ENCODE data around the gene PAGE2. TPM values are rescaled to one million over a fixed set of nuclear protein-coding genes. Genes with fewer than 3 reads are reported as not detected.
"Not testable (repeated sequence)": the region's sequence is repeated elsewhere in the genome, so short reads cannot be mapped to it uniquely, and the experiment has no call there.

PAGE2 gene
- total and polyA plus RNA-seq, 12 donors, result not detected

DNA sequence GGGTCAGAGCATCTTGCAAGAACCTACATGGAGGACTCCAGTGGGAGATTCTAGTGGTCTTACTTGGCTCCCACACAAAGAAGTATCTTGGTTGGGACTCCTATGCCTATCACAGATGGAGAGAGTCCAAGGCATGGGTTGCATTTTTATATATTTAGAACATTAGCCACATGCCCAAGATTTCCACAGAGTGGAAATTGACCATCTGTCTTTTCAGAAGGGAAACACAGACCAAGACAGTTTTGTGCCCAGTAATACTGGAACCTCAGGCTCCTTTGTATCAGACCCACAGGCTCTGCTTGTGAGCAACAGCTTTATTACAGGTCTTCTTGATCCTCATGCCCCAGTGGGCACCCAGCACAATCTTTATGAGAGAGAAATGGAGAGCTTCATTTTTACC lies 43.6 kb downstream of the PAGE2 start:
- no peaks in the 10 kb centered on the region for H3K4me1 ChIP-seq
- H3K36me3 ChIP-seq, result no peaks in the 10 kb centered on the region
- H3K27ac ChIP-seq, result no peak overlapping the region
- H3K4me3 ChIP-seq, result no peak overlapping the region
- no peak for DNase-seq
- TF ChIP-seq, protein P1, sequence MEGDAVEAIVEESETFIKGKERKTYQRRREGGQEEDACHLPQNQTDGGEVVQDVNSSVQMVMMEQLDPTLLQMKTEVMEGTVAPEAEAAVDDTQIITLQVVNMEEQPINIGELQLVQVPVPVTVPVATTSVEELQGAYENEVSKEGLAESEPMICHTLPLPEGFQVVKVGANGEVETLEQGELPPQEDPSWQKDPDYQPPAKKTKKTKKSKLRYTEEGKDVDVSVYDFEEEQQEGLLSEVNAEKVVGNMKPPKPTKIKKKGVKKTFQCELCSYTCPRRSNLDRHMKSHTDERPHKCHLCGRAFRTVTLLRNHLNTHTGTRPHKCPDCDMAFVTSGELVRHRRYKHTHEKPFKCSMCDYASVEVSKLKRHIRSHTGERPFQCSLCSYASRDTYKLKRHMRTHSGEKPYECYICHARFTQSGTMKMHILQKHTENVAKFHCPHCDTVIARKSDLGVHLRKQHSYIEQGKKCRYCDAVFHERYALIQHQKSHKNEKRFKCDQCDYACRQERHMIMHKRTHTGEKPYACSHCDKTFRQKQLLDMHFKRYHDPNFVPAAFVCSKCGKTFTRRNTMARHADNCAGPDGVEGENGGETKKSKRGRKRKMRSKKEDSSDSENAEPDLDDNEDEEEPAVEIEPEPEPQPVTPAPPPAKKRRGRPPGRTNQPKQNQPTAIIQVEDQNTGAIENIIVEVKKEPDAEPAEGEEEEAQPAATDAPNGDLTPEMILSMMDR (IDR thresholded peaks at IDR 0.05), result no peak
- peaks cover 0 to 30% (median 0%) of the 10 kb centered on the region in 7 donors for H3K27me3 ChIP-seq
- ATAC-seq, result no peak
- H3K9me3 ChIP-seq, result no peaks in the 10 kb centered on the region
- intact Hi-C loops (cut with DNase I), result loop anchor here in 5 of 10 donors (10.0 kb wide), 5 partner anchors 192 to 1112 kb away; partner anchors contain the start of gene RRAGB (in 1 of the 5)

DNA sequence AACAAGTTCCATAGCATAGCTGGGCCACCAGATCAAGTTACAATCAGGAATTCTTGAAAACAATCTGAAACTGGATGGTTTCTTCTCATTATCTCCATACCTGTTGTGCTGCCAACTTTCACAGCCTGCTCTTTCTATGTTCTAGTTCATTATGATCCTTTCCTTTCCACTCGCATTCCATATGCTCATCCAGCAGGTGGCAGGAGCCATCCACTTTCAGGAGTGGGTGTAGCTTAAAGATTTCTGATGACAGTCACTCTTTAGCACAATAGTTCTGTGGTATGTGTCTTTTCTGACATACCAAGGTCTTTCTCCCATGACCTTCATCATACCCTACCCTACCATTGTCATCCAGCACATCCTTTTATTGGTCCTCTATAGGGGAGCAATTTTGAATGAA lies 46.4 kb downstream of the PAGE2 start:
- Histone ChIP-seq H3K4me1 (no peaks in the 10 kb centered on the region), H3K27ac (no peak overlapping the region), H3K9me3 (no peaks in the 10 kb centered on the region), H3K27me3 (peaks cover 0 to 24% (median 0%) of the 10 kb centered on the region in 7 donors), H3K36me3 (no peaks in the 10 kb centered on the region), H3K4me3 (no peak overlapping the region)
- peak; percentile 9 to 11 for DNase-seq
- WGBS, 2 donors, result 6 to 7% methylated on average over 1 of the region's 1 CpG
- ATAC-seq, result peak in 6 of 8 donors; percentile 46 to 74 (median 67)
- intact Hi-C loops (cut with DNase I), result loop anchor here in 8 of 10 donors (2.0 to 10.0 kb wide), 9 partner anchors 26 to 1110 kb away; partner anchors contain the start of gene RRAGB (in 1 of the 8)
- TF ChIP-seq, protein P1 (IDR thresholded peaks at IDR 0.05), result peak; percentile 30 to 67 (median 53)

GRCh38 chrX:55140800-55141199 lies 52.0 kb downstream of the PAGE2 start:
- peaks cover 0 to 17% (median 0%) of the 10 kb centered on the region in 7 donors for H3K27me3 ChIP-seq
- H3K9me3 ChIP-seq; ATAC-seq; intact Hi-C loops (cut with DNase I); DNase-seq; H3K4me1 ChIP-seq; H3K4me3 ChIP-seq; H3K27ac ChIP-seq: not testable (repeated sequence)
- WGBS, 2 donors, result 92 to 100% methylated on average over 1 of the region's 1 CpG
- peaks cover 0 to 17% (median 0%) of the 10 kb centered on the region in 9 donors for H3K36me3 ChIP-seq

Other genes with a start within 250 kb of the PAGE2 start
- 1 to 10 TPM; 1.4 to 4.1 (median 3.2) TPM for gene TRO, start 168.2 kb upstream of the PAGE2 start, total RNA-seq
- gene TRO, start 168.2 kb upstream of the PAGE2 start, polyA plus RNA-seq, result 1 to 10 TPM; 1.9 to 5.3 TPM
- under 1 TPM in 5 of 10 donors, not detected in 5; 0.12 to 0.59 (median 0.24) TPM for gene PFKFB1, start 94.8 kb upstream of the PAGE2 start, total RNA-seq
- gene PFKFB1, start 94.8 kb upstream of the PAGE2 start, polyA plus RNA-seq, result under 1 TPM in 1 of 2 donors, not detected in 1; 0.13 TPM
- gene APEX2, start 88.7 kb upstream of the PAGE2 start, total RNA-seq, result 10 to 100 TPM in 4 of 10 donors, 1 to 10 TPM in 6; 8.7 to 12.5 (median 9.8) TPM
- 1 to 10 TPM; 3.7 to 9.4 TPM for gene APEX2, start 88.7 kb upstream of the PAGE2 start, polyA plus RNA-seq
- gene ALAS2, start 58.0 kb upstream of the PAGE2 start, total RNA-seq, result 1 to 10 TPM in 8 of 10 donors, under 1 TPM in 2; 0.61 to 3.8 (median 1.5) TPM
- under 1 TPM in 1 of 2 donors, not detected in 1; 0.04 TPM for gene ALAS2, start 58.0 kb upstream of the PAGE2 start, polyA plus RNA-seq
- not detected for gene PAGE2B, start 14.0 kb upstream of the PAGE2 start, total RNA-seq
- gene PAGE2B, start 14.0 kb upstream of the PAGE2 start, polyA plus RNA-seq, result not detected
- gene PAGE5, start 131.3 kb downstream of the PAGE2 start, total RNA-seq, result not detected
- gene PAGE5, start 131.3 kb downstream of the PAGE2 start, polyA plus RNA-seq, result not detected
- gene PAGE3, start 175.9 kb downstream of the PAGE2 start, total RNA-seq, result not detected
- gene PAGE3, start 175.9 kb downstream of the PAGE2 start, polyA plus RNA-seq, result not detected